K562 (cell line): ENCODE measurements around the gene DDAH2. TPM values are rescaled to one million over a fixed set of nuclear protein-coding genes. Genes with fewer than 3 reads are reported as not detected.

Source experiments
- ASH1L ChIP-seq: fragments of 450-650 bp; IDR thresholded peaks from 2 replicates; pipeline ENCODE4 v1.6.1; 2018; ENCODE audit warnings: borderline replicate concordance, mild to moderate bottlenecking, low read depth; ENCODE audit not compliant: partially characterized antibody
- CBFA2T2 ChIP-seq: fragments of 450-650 bp; conservative IDR thresholded peaks from 2 replicates; pipeline ENCODE4 v1.6.1; 2017; ENCODE audit warnings: mild to moderate bottlenecking
- HOXB6 ChIP-seq: fragments of 250-450 bp; sonication (Bioruptor Pico); IDR thresholded peaks from 2 replicates; pipeline ENCODE4 v1.5.1; 2022; ENCODE audit warnings: mild to moderate bottlenecking, borderline replicate concordance
- MYBL2 ChIP-seq, 2 experiments: fragments of 450-650 bp in 1 of 2; sonication (generic) in 1 of 2; formaldehyde crosslinking in 1 of 2; IDR thresholded peaks; 2 replicates each; pipeline versions ENCODE4 v1.6.1 to v1.8.1; 2017 to 2022; ENCODE audit warnings: borderline replicate concordance in 1 of 2, inconsistent platforms in 1 of 2, low read depth in 1 of 2, mild to moderate bottlenecking in 1 of 2, missing genetic modification reagents in 1 of 2, moderate library complexity in 1 of 2
- NCOA6 ChIP-seq: fragments of 450-650 bp; IDR thresholded peaks from 2 replicates; pipeline ENCODE4 v1.6.1; 2017; ENCODE audit warnings: mild to moderate bottlenecking
- PHB ChIP-seq: fragments of 250-450 bp; sonication (Bioruptor Pico); IDR thresholded peaks from 2 replicates; pipeline ENCODE4 v1.5.0; 2021
- PRMT5 ChIP-seq: sonication (generic); formaldehyde crosslinking; IDR thresholded peaks from 2 replicates; pipeline ENCODE4 v1.5.0; 2020; ENCODE audit warnings: missing genetic modification reagents
- RBM22 ChIP-seq: fragments of 200-400 bp; formaldehyde crosslinking; IDR thresholded peaks from 2 replicates; pipeline ENCODE4 v1.6.1; 2018; ENCODE audit warnings: low read length, low read depth; ENCODE audit not compliant: poor library complexity, severe bottlenecking
- SOX6 ChIP-seq: fragments of 450-650 bp; IDR thresholded peaks from 2 replicates; pipeline ENCODE4 v1.6.1; 2014; ENCODE audit warnings: mild to moderate bottlenecking
- SRSF1 ChIP-seq: fragments of 200-400 bp; formaldehyde crosslinking; IDR thresholded peaks from 2 replicates; pipeline ENCODE4 v1.6.1; 2017; ENCODE audit warnings: mild to moderate bottlenecking, low read depth, low read length, moderate library complexity
- THAP12 ChIP-seq: fragments of 250-450 bp; sonication (Bioruptor Pico); IDR thresholded peaks from 2 replicates; pipeline ENCODE4 v1.9.0; 2021; ENCODE audit warnings: mild to moderate bottlenecking, inconsistent platforms
- THRAP3 ChIP-seq: fragments of 450-650 bp; IDR thresholded peaks from 2 replicates; pipeline ENCODE4 v1.6.1; 2016; ENCODE audit warnings: mild to moderate bottlenecking, inconsistent platforms, borderline replicate concordance
- XRCC5 ChIP-seq: fragments of 200-400 bp; formaldehyde crosslinking; IDR thresholded peaks from 2 replicates; pipeline ENCODE4 v1.6.1; 2017; ENCODE audit warnings: low read depth, mild to moderate bottlenecking, low read length
- ZBED1 ChIP-seq: IDR thresholded peaks from 2 replicates; pipeline ENCODE4 v1.6.1; 2014
- ZC3H11A ChIP-seq: IDR thresholded peaks from 2 replicates; pipeline ENCODE4 v1.6.1; 2012; ENCODE audit warnings: low read depth, low read length, improper control_type of control experiment
- ZKSCAN8 ChIP-seq: fragments of 200-800 bp; sonication (Bioruptor generic); IDR thresholded peaks from 2 replicates; pipeline ENCODE4 v1.6.1; 2016; ENCODE audit warnings: missing genetic modification characterization, missing compliant biosample characterization
- ZNF766 ChIP-seq: fragments of 200-800 bp; sonication (Bioruptor generic); conservative IDR thresholded peaks from 2 replicates; pipeline ENCODE4 v1.6.1; 2016; ENCODE audit warnings: missing genetic modification characterization, missing compliant biosample characterization
- polyA plus RNA-seq, 8 experiments: library from polyadenylated mRNA; depleted of rRNA in 4 of 8; stranded (reverse) in 5 of 8; unstranded in 3 of 8; fragments of >200 nt; fragmentation: Nextera tagmentation in 2 of 8; fragmentation: Illumina TruSeq in 1 of 8; extraction: Ambion mirVana in 2 of 8; extraction: Trizol in 1 of 8; gene quantifications; 2 replicates each; pipeline versions ENCODE4 v1.2.1 to v1.2.3, GENCODE V29; 2011 to 2014; ENCODE audit warnings: inconsistent platforms in 1 of 8, missing spikeins in 1 of 8
- total RNA-seq, 7 experiments: library from RNA; depleted of rRNA in 6 of 7; stranded (reverse); fragments of >200 nt in 6 of 7; fragmentation: Illumina TruSeq in 2 of 7; extraction: Trizol in 2 of 7; gene quantifications; 2 replicates each; pipeline versions ENCODE4 v1.2.1 to v1.2.3, GENCODE V29; 2011 to 2021; ENCODE audit warnings: low replicate concordance in 1 of 7
- TF ChIP-seq, protein P1 (sequence below): sonication (generic); formaldehyde crosslinking; IDR thresholded peaks from 2 replicates; pipeline ENCODE4 v1.8.0; 2022; ENCODE audit warnings: mild to moderate bottlenecking, missing genetic modification reagents
- TF ChIP-seq, protein P2 (sequence below), 2 experiments: fragments of 150-350 bp in 1 of 2; IDR thresholded peaks; 2 replicates each; pipeline ENCODE4 v1.6.1; 2012 to 2016; ENCODE audit warnings: low read depth in 2 of 2, low read length in 2 of 2, mild to moderate bottlenecking in 1 of 2, moderate library complexity in 1 of 2
- TF ChIP-seq, protein P3 (sequence below): sonication (generic); formaldehyde crosslinking; IDR thresholded peaks from 2 replicates; pipeline ENCODE4 v1.8.0; 2022; ENCODE audit warnings: mild to moderate bottlenecking, missing genetic modification reagents

The DDAH2 gene
- total and polyA plus RNA-seq, 9 of the 15 experiments (the other 6 are each of a cell fraction or from before 2014, with no cell fraction given): 1.8 to 45.4 (median 21.4) TPM

DNA sequence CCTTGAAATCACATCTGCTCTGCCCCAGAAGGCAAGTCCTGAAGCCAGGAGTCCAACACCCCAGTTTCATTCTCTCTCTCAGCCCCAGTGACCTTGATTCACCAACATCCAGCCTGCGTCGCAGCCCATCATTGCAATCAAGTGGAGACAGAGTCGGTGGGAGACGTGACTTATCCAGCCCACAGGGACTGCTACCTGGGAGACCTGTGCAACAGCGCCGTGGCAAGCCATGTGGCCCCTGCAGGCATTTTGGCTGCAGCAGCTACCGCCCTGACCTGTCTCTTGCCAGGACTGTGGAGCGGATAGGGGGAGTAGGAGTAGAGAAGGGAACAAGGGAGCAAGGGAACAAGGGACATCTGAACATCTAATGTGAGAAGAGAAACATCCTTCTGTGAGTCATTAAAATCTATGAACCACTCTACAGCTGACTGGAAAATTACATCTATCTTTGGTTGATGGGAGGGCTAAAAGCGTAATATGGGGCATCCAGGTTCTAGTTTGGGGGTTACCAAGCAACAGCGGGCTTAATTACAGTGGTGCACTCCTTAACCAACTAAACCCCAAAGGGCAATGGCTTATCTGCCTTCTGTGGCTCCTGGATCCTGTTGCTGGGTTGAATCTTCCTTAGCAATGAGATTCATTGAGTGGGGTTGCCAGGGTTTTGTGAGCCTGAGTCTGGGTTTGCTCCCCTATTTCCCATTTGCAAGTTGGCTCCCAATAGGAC is 11.4 kb downstream of the DDAH2 start (continued):
- TF ChIP-seq ZNF766 (CRISPR knock-in tag) (no peak), CBFA2T2 (no peak), PHB (CRISPR knock-in tag) (no peak), NCOA6 (no peak), ZC3H11A (no peak), THRAP3 (no peak), RBM22 (no peak), ZKSCAN8 (CRISPR knock-in tag) (no peak), ZBED1 (no peak), SOX6 (no peak), HOXB6 (CRISPR knock-in tag) (no peak), THAP12 (CRISPR knock-in tag) (no peak), PRMT5 (CRISPR knock-in tag) (no peak), XRCC5 (0 out of 2 replicates have a peak, but pooled peaks have one; percentile 43), ASH1L (no peak), SRSF1 (no peak), MYBL2 (IDR thresholded peaks at IDR 0.05; ENCODE audit: low read depth) (no peak), MYBL2 (CRISPR knock-in tag; IDR thresholded peaks at IDR 0.05; ENCODE audit: borderline replicate concordance) (no peak)
- TF ChIP-seq, protein P1, sequence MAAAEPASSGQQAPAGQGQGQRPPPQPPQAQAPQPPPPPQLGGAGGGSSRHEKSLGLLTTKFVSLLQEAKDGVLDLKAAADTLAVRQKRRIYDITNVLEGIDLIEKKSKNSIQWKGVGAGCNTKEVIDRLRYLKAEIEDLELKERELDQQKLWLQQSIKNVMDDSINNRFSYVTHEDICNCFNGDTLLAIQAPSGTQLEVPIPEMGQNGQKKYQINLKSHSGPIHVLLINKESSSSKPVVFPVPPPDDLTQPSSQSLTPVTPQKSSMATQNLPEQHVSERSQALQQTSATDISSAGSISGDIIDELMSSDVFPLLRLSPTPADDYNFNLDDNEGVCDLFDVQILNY (CRISPR knock-in tag): no peak
- TF ChIP-seq, protein P2, sequence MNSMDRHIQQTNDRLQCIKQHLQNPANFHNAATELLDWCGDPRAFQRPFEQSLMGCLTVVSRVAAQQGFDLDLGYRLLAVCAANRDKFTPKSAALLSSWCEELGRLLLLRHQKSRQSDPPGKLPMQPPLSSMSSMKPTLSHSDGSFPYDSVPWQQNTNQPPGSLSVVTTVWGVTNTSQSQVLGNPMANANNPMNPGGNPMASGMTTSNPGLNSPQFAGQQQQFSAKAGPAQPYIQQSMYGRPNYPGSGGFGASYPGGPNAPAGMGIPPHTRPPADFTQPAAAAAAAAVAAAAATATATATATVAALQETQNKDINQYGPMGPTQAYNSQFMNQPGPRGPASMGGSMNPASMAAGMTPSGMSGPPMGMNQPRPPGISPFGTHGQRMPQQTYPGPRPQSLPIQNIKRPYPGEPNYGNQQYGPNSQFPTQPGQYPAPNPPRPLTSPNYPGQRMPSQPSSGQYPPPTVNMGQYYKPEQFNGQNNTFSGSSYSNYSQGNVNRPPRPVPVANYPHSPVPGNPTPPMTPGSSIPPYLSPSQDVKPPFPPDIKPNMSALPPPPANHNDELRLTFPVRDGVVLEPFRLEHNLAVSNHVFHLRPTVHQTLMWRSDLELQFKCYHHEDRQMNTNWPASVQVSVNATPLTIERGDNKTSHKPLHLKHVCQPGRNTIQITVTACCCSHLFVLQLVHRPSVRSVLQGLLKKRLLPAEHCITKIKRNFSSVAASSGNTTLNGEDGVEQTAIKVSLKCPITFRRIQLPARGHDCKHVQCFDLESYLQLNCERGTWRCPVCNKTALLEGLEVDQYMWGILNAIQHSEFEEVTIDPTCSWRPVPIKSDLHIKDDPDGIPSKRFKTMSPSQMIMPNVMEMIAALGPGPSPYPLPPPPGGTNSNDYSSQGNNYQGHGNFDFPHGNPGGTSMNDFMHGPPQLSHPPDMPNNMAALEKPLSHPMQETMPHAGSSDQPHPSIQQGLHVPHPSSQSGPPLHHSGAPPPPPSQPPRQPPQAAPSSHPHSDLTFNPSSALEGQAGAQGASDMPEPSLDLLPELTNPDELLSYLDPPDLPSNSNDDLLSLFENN (IDR thresholded peaks at IDR 0.05; ENCODE audit: low read depth in 2 of 2, low read length in 2 of 2): no peak
- TF ChIP-seq, protein P3, sequence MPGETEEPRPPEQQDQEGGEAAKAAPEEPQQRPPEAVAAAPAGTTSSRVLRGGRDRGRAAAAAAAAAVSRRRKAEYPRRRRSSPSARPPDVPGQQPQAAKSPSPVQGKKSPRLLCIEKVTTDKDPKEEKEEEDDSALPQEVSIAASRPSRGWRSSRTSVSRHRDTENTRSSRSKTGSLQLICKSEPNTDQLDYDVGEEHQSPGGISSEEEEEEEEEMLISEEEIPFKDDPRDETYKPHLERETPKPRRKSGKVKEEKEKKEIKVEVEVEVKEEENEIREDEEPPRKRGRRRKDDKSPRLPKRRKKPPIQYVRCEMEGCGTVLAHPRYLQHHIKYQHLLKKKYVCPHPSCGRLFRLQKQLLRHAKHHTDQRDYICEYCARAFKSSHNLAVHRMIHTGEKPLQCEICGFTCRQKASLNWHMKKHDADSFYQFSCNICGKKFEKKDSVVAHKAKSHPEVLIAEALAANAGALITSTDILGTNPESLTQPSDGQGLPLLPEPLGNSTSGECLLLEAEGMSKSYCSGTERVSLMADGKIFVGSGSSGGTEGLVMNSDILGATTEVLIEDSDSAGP (CRISPR knock-in tag): no peak
